ENCODE measurements around the gene MIX23. TPM values are rescaled to one million over a fixed set of nuclear protein-coding genes. Genes with fewer than 3 reads are reported as not detected.

MIX23 gene
- total RNA-seq, 1 donor from 2014 or later = 18.3 TPM

DNA sequence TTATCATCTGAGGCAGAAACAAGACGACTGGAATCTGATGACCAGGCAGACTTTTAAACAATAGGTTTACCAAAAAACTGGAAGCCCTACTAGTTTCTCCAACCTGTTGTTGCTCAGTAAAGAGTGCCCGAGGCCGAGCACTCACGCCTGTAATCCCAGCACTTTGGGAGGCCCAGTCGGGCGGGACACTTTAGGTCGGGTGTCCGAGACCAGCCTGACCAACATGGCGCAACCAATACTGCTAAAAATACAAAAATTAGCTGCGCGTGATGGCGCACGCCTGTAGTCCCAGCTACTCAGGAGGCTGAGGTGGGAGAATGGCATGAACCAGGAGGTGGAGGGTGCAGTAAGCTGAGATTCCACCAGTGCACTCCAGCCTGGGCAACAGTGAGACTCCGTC, 33.9 kb upstream of the MIX23 start:
- Histone ChIP-seq H3K27me3 (ENCODE audit: low read depth) (no peaks in the 10 kb centered on the region), H3K36me3 (peaks cover 33% of the 10 kb centered on the region), H3K4me1 (peaks cover 34% of the 10 kb centered on the region), H3K4me3 (peak overlapping the region; percentile 78), H3K9me3 (no peaks in the 10 kb centered on the region), H3K27ac (peak overlapping the region; percentile 85)
- intact Hi-C loops (cut with DNase I) = no loop called here
- no peak for DNase-seq
- ATAC-seq = no peak
- TF ChIP-seq, protein P1, sequence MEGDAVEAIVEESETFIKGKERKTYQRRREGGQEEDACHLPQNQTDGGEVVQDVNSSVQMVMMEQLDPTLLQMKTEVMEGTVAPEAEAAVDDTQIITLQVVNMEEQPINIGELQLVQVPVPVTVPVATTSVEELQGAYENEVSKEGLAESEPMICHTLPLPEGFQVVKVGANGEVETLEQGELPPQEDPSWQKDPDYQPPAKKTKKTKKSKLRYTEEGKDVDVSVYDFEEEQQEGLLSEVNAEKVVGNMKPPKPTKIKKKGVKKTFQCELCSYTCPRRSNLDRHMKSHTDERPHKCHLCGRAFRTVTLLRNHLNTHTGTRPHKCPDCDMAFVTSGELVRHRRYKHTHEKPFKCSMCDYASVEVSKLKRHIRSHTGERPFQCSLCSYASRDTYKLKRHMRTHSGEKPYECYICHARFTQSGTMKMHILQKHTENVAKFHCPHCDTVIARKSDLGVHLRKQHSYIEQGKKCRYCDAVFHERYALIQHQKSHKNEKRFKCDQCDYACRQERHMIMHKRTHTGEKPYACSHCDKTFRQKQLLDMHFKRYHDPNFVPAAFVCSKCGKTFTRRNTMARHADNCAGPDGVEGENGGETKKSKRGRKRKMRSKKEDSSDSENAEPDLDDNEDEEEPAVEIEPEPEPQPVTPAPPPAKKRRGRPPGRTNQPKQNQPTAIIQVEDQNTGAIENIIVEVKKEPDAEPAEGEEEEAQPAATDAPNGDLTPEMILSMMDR (IDR thresholded peaks at IDR 0.05) = no peak

DNA sequence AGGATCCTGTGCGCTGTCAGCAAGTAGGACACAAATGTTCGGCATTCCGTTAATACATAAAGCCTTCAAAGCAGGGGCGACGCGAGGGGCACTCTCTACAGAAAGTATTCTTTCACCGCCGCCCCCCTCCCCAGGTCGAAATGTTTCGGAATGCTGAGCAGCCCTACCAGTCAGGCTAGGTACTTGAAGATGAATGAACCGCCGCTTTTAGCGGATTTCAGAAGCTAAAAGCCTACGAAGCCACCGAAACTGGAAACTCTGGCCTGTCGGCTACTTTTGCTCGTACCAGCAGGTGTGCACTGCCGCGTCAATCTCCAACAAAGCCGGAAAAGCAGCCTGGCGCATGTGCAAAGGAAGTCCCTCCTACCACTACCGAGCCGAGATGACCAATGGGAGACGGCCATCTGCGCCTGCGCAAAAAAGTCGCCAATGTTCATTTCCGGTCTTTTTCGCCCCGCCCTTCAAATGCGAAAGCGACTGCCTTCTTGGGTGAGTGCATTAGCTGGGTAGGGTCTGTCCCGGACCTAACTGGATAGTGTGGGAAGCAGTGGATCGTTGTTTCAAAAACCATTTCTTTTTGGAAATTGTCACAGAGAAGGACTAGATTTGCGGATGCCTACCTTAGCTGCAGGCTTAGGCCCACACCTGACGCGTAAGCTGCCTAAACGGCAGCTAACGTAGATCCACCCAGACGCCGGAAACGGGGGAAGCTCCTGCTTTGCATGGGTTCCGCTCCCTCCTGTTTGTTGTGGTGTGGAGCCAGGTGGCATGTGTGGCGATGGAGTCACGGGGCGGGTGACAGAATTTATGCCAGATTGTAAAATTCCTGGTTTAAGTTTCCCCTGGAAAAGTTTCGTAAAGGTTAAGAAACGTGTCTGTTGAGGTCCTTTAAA, 33.0 kb upstream of the MIX23 start, which contains the start of gene WDR5B:
Gene WDR5B (minus strand): TSS at position 301 of the 893 bp plus-strand sequence. CDS start 534 bp downstream, outside the sequence.
- peak within 1 kb of the TSS; percentile 85 for H3K27ac ChIP-seq
- intact Hi-C loops (cut with DNase I) = no loop called here

DNA sequence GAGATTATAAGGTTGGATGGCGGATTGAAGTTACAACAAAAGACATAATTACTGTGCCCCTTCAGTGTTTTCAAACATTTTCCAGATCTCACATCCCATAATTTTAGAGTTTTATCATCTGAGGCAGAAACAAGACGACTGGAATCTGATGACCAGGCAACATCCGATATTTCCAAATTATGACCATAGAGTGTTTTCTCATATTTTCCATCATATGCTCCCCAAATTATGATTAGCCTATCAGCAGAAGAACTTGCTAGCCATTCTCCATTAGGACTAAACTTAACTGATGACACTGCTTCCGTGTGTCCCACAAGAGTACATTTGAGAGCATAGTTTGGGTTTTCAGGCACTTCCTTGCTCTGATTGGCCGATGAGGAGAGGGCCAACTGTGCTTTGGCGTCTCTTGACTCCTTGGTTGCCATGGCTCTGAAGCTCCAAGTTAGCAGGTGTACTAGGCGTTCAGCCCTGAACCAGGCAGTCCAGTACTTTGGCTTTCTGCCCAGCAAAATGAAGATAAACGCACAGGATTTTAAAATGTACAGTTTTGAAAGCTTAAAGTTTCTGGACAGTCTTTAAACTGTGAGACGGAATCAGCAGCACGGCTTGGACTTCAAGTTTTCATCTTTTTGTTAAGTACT, 32.2 kb upstream of the MIX23 start:
- Histone ChIP-seq H3K9me3 (no peaks in the 10 kb centered on the region), H3K27ac (peak overlapping the region; percentile 85), H3K36me3 (peaks cover 38% of the 10 kb centered on the region), H3K4me3 (peak overlapping the region; percentile 78), H3K27me3 (ENCODE audit: low read depth) (no peaks in the 10 kb centered on the region), H3K4me1 (peaks cover 34% of the 10 kb centered on the region)
- TF ChIP-seq, protein P1 (IDR thresholded peaks at IDR 0.05) = no peak
- intact Hi-C loops (cut with DNase I) = no loop called here
- peak; percentile 87 to 89 for ATAC-seq
- DNase-seq = no peak

More for the DNA sequence above, 33.0 kb upstream of the MIX23 start, which contains the start of gene WDR5B:
- no peaks in the 10 kb centered on the region for H3K9me3 ChIP-seq
- peak; percentile 98 to 99 for ATAC-seq
- peaks cover 34% of the 10 kb centered on the region for H3K4me1 ChIP-seq
- peaks cover 33% of the 10 kb centered on the region for H3K36me3 ChIP-seq
- TF ChIP-seq, protein P1 (IDR thresholded peaks at IDR 0.05) = peak; percentile 18
- H3K27me3 ChIP-seq (ENCODE audit: low read depth) = no peaks in the 10 kb centered on the region
- peak; percentile 95 for DNase-seq
- H3K4me3 ChIP-seq = peak within 1 kb of the TSS; percentile 78

DNA sequence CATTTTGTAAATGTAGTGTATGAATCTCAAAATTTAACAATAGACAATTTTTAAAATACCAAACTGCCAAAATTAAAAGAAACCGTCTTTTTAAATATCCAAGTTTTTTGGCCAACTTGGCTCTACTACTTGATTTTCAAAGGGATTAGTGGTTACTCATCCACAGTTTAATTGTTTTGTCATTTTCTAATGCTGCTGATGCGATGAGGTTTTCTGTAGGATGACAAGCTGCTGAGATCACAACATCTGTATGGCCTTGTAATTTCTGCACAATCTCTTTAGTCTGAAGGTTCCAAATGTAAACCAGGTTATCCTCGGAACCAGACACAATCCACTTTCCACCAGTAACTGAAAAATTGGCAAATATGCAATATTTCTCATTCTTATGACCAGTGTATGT, 31.4 kb upstream of the MIX23 start:
- intact Hi-C loops (cut with DNase I) = no loop called here
- H3K4me3 ChIP-seq = no peak overlapping the region
- ATAC-seq = no peak
- H3K27ac ChIP-seq = no peak overlapping the region
- DNase-seq = no peak
- TF ChIP-seq, protein P1 (IDR thresholded peaks at IDR 0.05) = no peak
- peaks cover 46% of the 10 kb centered on the region for H3K36me3 ChIP-seq
- no peaks in the 10 kb centered on the region for H3K27me3 ChIP-seq (ENCODE audit: low read depth)
- H3K9me3 ChIP-seq = no peaks in the 10 kb centered on the region
- H3K4me1 ChIP-seq = peaks cover 34% of the 10 kb centered on the region

DNA sequence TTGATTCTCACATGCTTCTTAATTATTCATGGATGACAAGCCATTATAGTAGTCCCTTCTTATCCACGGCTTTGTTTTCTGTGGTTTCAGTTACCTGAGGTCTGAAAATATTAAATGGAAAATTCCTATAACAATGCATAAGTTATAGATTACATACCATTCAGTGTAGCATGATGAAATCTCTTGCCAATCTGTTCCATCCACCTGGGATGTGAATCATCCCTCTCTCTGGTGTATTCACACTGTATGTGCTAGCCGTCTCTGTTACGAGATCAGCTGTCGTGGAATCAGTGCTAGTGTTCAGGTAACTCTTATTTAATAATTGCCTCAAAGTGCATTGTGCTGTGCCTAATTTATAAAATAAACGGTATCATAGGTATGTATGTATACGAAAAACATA, 27.6 kb upstream of the MIX23 start:
- intact Hi-C loops (cut with DNase I) = no loop called here
- H3K4me3 ChIP-seq = no peak overlapping the region
- no peak overlapping the region for H3K27ac ChIP-seq
- H3K36me3 ChIP-seq = peaks cover 74% of the 10 kb centered on the region
- no peak for DNase-seq
- no peaks in the 10 kb centered on the region for H3K27me3 ChIP-seq (ENCODE audit: low read depth)
- ATAC-seq = no peak
- peaks cover 25% of the 10 kb centered on the region for H3K4me1 ChIP-seq
- no peaks in the 10 kb centered on the region for H3K9me3 ChIP-seq
- TF ChIP-seq, protein P1 (IDR thresholded peaks at IDR 0.05) = no peak
